H1 (cell line): ENCODE measurements around the gene TEX264. TPM values are rescaled to one million over a fixed set of nuclear protein-coding genes. Genes with fewer than 3 reads are reported as not detected.

Experiments used
- CEBPB ChIP-seq: IDR thresholded peaks from 2 replicates; pipeline ENCODE4 v1.6.1; 2012; ENCODE audit warnings: low read depth, low read length
- CHD1 ChIP-seq: IDR thresholded peaks from 2 replicates; pipeline ENCODE4 v1.6.1; 2012; ENCODE audit warnings: low read depth, low read length, improper control_type of control experiment
- CREB1 ChIP-seq: IDR thresholded peaks from 2 replicates; pipeline ENCODE4 v1.6.1; 2012; ENCODE audit warnings: inconsistent platforms
- E2F6 ChIP-seq: IDR thresholded peaks from 2 replicates; pipeline ENCODE4 v1.6.1; 2012; ENCODE audit warnings: inconsistent platforms
- EP300 ChIP-seq, 2 experiments: IDR thresholded peaks; 1 replicate in 1 of 2; 2 replicates in 1 of 2; pipeline ENCODE4 v1.6.1; 2011 to 2012; ENCODE audit warnings: low read depth in 2 of 2, low read length in 2 of 2, mild to moderate bottlenecking in 2 of 2, borderline replicate concordance in 1 of 2, inconsistent platforms in 1 of 2, moderate library complexity in 1 of 2
- EZH2 ChIP-seq: fragments of 200-600 bp; sonication (generic); IDR thresholded peaks from 2 replicates; pipeline ENCODE4 v1.7.1; 2012; ENCODE audit warnings: low read depth, mild to moderate bottlenecking, moderate library complexity, low read length, inconsistent platforms; ENCODE audit not compliant: severe bottlenecking
- GABPA ChIP-seq: IDR thresholded peaks from 2 replicates; pipeline ENCODE4 v1.6.1; 2011; ENCODE audit warnings: mild to moderate bottlenecking, low read length, moderate library complexity, borderline replicate concordance; ENCODE audit not compliant: insufficient read depth
- JUN ChIP-seq: IDR thresholded peaks from 2 replicates; pipeline ENCODE4 v1.6.1; 2011; ENCODE audit warnings: low read depth, mild to moderate bottlenecking, improper control_type of control experiment, low read length
- JUND ChIP-seq: IDR thresholded peaks from 2 replicates; pipeline ENCODE4 v1.6.1; 2011; ENCODE audit warnings: mild to moderate bottlenecking, improper control_type of control experiment, low read length
- MAFK ChIP-seq: IDR thresholded peaks from 2 replicates; pipeline ENCODE4 v1.6.1; 2012; ENCODE audit warnings: low read depth, mild to moderate bottlenecking, improper control_type of control experiment, low read length
- MAX ChIP-seq: IDR thresholded peaks from 2 replicates; pipeline ENCODE4 v1.6.1; 2012; ENCODE audit warnings: inconsistent platforms
- PHF8 ChIP-seq: fragments of 200-600 bp; sonication (generic); conservative IDR thresholded peaks from 2 replicates; pipeline ENCODE4 v1.7.1; 2012; ENCODE audit warnings: low read depth, mild to moderate bottlenecking, inconsistent platforms, low read length, moderate library complexity
- POLR2A ChIP-seq, 2 experiments: IDR thresholded peaks; 1 replicate in 1 of 2; 2 replicates in 1 of 2; pipeline ENCODE4 v1.6.1; 2011; ENCODE audit warnings: low read depth in 2 of 2, low read length in 2 of 2, mild to moderate bottlenecking in 2 of 2; ENCODE audit errors: control extremely low read depth in 1 of 2
- POU5F1 ChIP-seq: IDR thresholded peaks from 2 replicates; pipeline ENCODE4 v1.6.1; 2011; ENCODE audit warnings: low read depth, mild to moderate bottlenecking, low read length, moderate library complexity
- RAD21 ChIP-seq, 2 experiments: IDR thresholded peaks in 1 of 2; conservative IDR thresholded peaks in 1 of 2; 2 replicates each; pipeline ENCODE4 v1.6.1; 2011; ENCODE audit warnings: low read depth in 2 of 2, low read length in 2 of 2, improper control_type of control experiment in 1 of 2, inconsistent platforms in 1 of 2, mild to moderate bottlenecking in 1 of 2, moderate library complexity in 1 of 2
- SIN3A ChIP-seq, 2 experiments: IDR thresholded peaks in 1 of 2; conservative IDR thresholded peaks in 1 of 2; 2 replicates each; pipeline ENCODE4 v1.6.1; 2011 to 2012; ENCODE audit warnings: low read length in 2 of 2, improper control_type of control experiment in 1 of 2, low read depth in 1 of 2, mild to moderate bottlenecking in 1 of 2
- SIRT6 ChIP-seq: IDR thresholded peaks from one replicate; pipeline ENCODE4 v1.7.1; 2012; ENCODE audit warnings: low read length, inconsistent platforms
- SP1 ChIP-seq: IDR thresholded peaks from 2 replicates; pipeline ENCODE4 v1.6.1; 2011; ENCODE audit warnings: low read depth, low read length
- SUZ12 ChIP-seq: fragments of 200-600 bp; sonication (generic); IDR thresholded peaks from 2 replicates; pipeline ENCODE4 v1.6.1; 2012; ENCODE audit warnings: mild to moderate bottlenecking, inconsistent platforms, low read length, moderate library complexity, mixed read lengths
- TAF1 ChIP-seq: IDR thresholded peaks from 2 replicates; pipeline ENCODE4 v1.6.1; 2011; ENCODE audit warnings: mild to moderate bottlenecking, low read depth, low read length
- TAF7 ChIP-seq: optimal IDR thresholded peaks from 2 replicates; pipeline ENCODE3; 2011; ENCODE audit warnings: low read depth, mild to moderate bottlenecking, inconsistent platforms, low read length, moderate library complexity, borderline replicate concordance
- TBP ChIP-seq: IDR thresholded peaks from 2 replicates; pipeline ENCODE4 v1.6.1; 2011; ENCODE audit warnings: low read depth, low read length, improper control_type of control experiment
- polyA plus RNA-seq, 7 experiments: library from polyadenylated mRNA; depleted of rRNA in 3 of 7; stranded (reverse) in 5 of 7; unstranded in 2 of 7; fragments of >200 nt in 5 of 7; fragments of 200-250 nt in 2 of 7; gene quantifications; 1 replicate in 5 of 7; 2 replicates in 1 of 7; 4 replicates in 1 of 7; pipeline versions ENCODE4 v1.2.1 to v1.2.3, GENCODE V29; 2011 to 2013; ENCODE audit warnings: missing spikeins in 2 of 7, mixed read lengths in 2 of 7
- total RNA-seq: library from RNA; stranded (reverse); fragmentation: NEBNext Ultra II Directional; extraction: Animal tissue kit (Norgen Biotek cat#: 25700); gene quantifications from 2 replicates; pipeline ENCODE4 v1.2.1, GENCODE V29; 2021

Gene TEX264
- total and polyA plus RNA-seq, 2 of the 8 experiments (the other 6 are each of a cell fraction or from before 2014, with no cell fraction given): 11.2 to 35.6 TPM

- TF ChIP-seq GABPA (peak; percentile 52; the same call in 1 of the 2 replicates), CREB1 (peak; percentile 54; the same call in 1 of the 2 replicates), EP300 (IDR thresholded peaks at IDR 0.05; ENCODE audit: borderline replicate concordance in 1 of 2, low read depth in 2 of 2, low read length in 2 of 2) (peak in 1 of 2 experiments; percentile 37; a peak in 1 of 3 replicates), E2F6 (peak; percentile 71), SUZ12 (peak; percentile 49; the same call in 1 of the 2 replicates), TBP (peak; percentile 25; the same call in 1 of the 2 replicates), PHF8 (0 out of 2 replicates have a peak, but pooled peaks have one; percentile 41), EZH2 (peak; percentile 50), TAF1 (peak; percentile 84), SIN3A (conservative IDR thresholded peaks at IDR 0.05 in 1 of 2, IDR thresholded peaks at IDR 0.05 in 1 of 2; ENCODE audit: low read depth in 1 of 2, low read length in 2 of 2) (peak; percentile 99), CEBPB (no peak), CHD1 (no peak), TAF7 (peak; percentile 87), JUN (no peak), RAD21 (IDR thresholded peaks at IDR 0.05 in 1 of 2, conservative IDR thresholded peaks at IDR 0.05 in 1 of 2; ENCODE audit: low read depth in 2 of 2, low read length in 2 of 2) (peak; percentile 4 to 16; a peak in 1 of 4 replicates), SP1 (peak; percentile 98), MAFK (no peak), JUND (0 out of 2 replicates have a peak, but pooled peaks have one; percentile 20), POLR2A (IDR thresholded peaks at IDR 0.05; ENCODE audit: control extremely low read depth in 1 of 2, low read depth in 2 of 2, low read length in 2 of 2) (peak in 1 of 2 experiments; percentile 46; a peak in 1 of 3 replicates), SIRT6 (no peak), MAX (peak; percentile 46), POU5F1 (0 out of 2 replicates have a peak, but pooled peaks have one; percentile 23)
Observed at GRCh38 chr3:51706788-51707731, 36.0 kb downstream of the TEX264 start, which contains the start of gene GRM2 (continued).
